Effector memory CD8-positive, alpha-beta T cell (primary cell): ENCODE measurements around the gene OR6C65.
"Not testable (repeated sequence)": the region's sequence is repeated elsewhere in the genome, so short reads cannot be mapped to it uniquely, and the experiment has no call there.

Experiments
- ATAC-seq: fragments of 150-1000 bp; cut with Tn5 transposase; replicated peaks from 2 replicates; pipeline ENCODE4 v1.10.0; 2021; ENCODE audit warnings: mild to moderate bottlenecking, moderate library complexity
- DNase-seq, 3 experiments: peaks; one replicate each; pipeline ENCODE4 v3.0.0; 2021
- H3K27ac Mint-ChIP-seq, 2 donors: one replicate each; pipeline ENCODE4 v1.8.0; 2022; ENCODE audit warnings: mild to moderate bottlenecking in 2 of 2, mixed read lengths in 2 of 2, moderate library complexity in 2 of 2
- H3K27me3 Mint-ChIP-seq, 2 donors: one replicate each; pipeline ENCODE4 v1.8.0; 2022; ENCODE audit warnings: mixed read lengths in 2 of 2
- H3K36me3 Mint-ChIP-seq: one replicate; pipeline ENCODE4 v1.8.0; 2022; ENCODE audit warnings: mild to moderate bottlenecking, moderate library complexity, mixed read lengths; ENCODE audit not compliant: insufficient read depth
- H3K4me1 Mint-ChIP-seq, 2 donors: one replicate each; pipeline ENCODE4 v1.8.0; 2022; ENCODE audit warnings: low read depth in 2 of 2, mixed read lengths in 2 of 2
- H3K4me3 Mint-ChIP-seq, 2 donors: one replicate each; pipeline ENCODE4 v1.8.0; 2022; ENCODE audit warnings: mild to moderate bottlenecking in 2 of 2, mixed read lengths in 2 of 2, moderate library complexity in 2 of 2
- H3K9me3 Mint-ChIP-seq, 2 donors: one replicate each; pipeline ENCODE4 v1.8.0; 2022; ENCODE audit warnings: mixed read lengths in 2 of 2
- total RNA-seq, 9 experiments: gene quantifications; one replicate each; lab custom pipeline; 2026; lab: John Stamatoyannopoulos, UW

Gene OR6C65
- total RNA-seq, result 0 reads per million in 9 experiments

DNA sequence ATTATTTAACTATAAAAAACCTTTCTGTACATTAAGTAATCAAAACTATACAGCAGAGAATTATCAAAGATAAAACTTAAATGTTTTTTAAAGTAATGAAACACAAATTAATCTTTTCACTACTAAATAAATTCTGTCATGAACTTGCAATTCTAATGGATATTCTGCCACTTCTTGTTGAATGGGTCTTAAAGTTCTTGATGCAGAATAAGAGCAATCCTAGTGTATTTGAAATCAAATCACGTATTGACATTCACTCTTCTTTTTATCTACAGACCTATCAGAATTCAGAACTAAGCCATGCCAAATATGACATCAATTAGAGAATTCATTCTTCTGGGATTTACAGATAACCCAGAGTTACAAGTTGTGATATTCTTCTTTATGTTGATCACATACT, at the start of gene OR6C65:
Gene OR6C65, plus strand, starts transcription at position 301 of the 400 bp plus-strand sequence. Its CDS starts 0 bp downstream, at position 301.
- DNase-seq (no peak), ATAC-seq (no peak)
- Mint-ChIP-seq H3K4me3 (no peak within 1 kb of the TSS), H3K27ac (no peak within 1 kb of the TSS), H3K9me3 (no peaks in the 10 kb centered on the region), H3K36me3 (peaks cover 3% of the 10 kb centered on the region), H3K4me1 (no peaks in the 10 kb centered on the region), H3K27me3 (peaks cover 22 to 42% of the 10 kb centered on the region in 2 donors)

DNA sequence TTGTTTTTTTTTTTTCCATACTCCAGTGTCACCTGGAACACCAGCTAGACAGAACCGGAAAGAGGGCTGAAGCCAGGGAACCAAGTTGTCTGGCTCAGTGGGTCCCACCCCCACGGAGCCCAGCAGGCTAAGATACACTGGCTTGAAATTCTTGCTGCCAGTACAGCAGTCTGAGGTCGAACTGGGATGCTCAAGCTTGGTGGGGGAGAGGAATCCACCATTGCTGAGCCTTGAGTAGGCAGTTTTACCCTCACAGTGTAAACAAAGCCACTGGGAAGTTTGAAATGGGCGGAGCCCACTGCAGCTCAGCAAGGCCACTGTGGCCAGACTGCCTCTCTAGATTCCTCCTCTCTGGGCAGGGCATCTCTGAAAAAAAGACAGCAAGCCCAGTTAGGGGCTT, 45.0 kb upstream of the OR6C65 start:
- H3K9me3 Mint-ChIP-seq, H3K4me1 Mint-ChIP-seq, DNase-seq, H3K4me3 Mint-ChIP-seq, ATAC-seq, H3K27ac Mint-ChIP-seq, H3K36me3 Mint-ChIP-seq: not testable (repeated sequence)
- peaks cover 37% of the 10 kb centered on the region in 2 donors for H3K27me3 Mint-ChIP-seq

DNA sequence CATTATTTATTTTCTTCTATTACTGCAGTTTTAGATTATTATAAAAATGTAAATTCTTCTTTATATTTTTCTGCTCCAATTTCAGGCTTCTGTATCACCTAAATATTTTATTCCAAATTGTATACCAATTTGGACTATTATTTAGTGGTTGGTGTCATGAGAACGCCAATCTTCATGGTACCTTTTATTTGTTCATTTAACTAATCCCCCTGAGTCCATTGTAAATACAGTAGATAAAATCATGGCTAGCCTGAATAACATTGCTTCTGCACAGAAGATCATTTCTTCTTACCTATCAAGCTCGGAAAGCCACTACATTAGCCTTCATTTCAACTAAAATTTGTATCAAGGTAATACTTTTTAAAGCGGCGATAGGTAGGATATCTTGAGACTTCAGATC, 37.7 kb upstream of the OR6C65 start, which contains the start of gene OR6C75:
Gene OR6C75, plus strand, starts transcription at position 301 of the 400 bp plus-strand sequence. CDS start 2,136 bp downstream, outside the sequence.
- peaks cover 32 to 34% of the 10 kb centered on the region in 2 donors for H3K27me3 Mint-ChIP-seq
- no peaks in the 10 kb centered on the region for H3K4me1 Mint-ChIP-seq

DNA sequence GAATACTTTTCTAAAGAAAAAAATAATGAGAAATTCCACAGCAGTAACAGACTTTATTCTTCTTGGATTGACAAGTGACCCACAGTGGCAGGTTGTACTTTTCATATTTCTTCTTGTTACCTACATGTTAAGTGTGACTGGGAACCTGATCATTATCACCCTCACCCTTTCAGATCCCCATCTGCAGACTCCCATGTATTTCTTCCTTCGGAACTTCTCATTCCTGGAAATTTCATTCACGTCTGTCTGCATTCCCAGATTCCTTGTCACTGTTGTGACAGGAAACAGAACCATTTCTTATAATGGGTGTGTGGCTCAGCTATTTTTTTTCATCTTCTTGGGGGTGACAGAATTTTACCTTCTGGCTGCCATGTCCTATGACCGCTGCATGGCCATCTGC, 35.2 kb upstream of the OR6C65 start:
- Mint-ChIP-seq H3K9me3 (no peaks in the 10 kb centered on the region), H3K4me3 (no peak overlapping the region), H3K27ac (no peak overlapping the region), H3K4me1 (no peaks in the 10 kb centered on the region), H3K36me3 (no peaks in the 10 kb centered on the region), H3K27me3 (peaks cover 24 to 28% of the 10 kb centered on the region in 2 donors)
- DNase-seq, result no peak
- no peak for ATAC-seq

More for the DNA sequence above, 37.7 kb upstream of the OR6C65 start, which contains the start of gene OR6C75:
- H3K27ac Mint-ChIP-seq, result no peak within 1 kb of the TSS
- H3K4me3 Mint-ChIP-seq, result no peak within 1 kb of the TSS
- ATAC-seq (no peak), DNase-seq (no peak)
- H3K9me3 Mint-ChIP-seq, result no peaks in the 10 kb centered on the region
- H3K36me3 Mint-ChIP-seq, result no peaks in the 10 kb centered on the region

DNA sequence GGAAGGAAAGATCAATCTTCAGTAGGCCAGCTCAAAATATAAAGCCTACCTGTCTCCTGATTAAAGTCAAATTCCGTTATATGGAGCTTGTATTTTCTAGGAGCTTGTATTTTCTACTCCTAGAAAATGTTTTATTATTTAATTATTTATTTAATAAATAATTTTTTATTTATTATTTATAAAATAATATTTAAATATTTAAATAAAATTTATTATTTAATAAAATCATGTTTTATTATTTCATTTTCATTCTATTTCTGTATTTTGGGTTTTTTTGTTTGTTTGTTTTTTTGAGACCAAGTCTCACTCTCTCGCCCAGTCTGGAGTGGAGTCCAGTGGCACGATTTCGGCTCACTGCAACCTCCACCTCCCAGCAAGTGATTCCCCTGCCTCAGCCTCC, 27.8 kb upstream of the OR6C65 start:
- Mint-ChIP-seq H3K9me3 (no peaks in the 10 kb centered on the region), H3K4me1 (no peaks in the 10 kb centered on the region), H3K36me3 (no peaks in the 10 kb centered on the region), H3K4me3 (no peak overlapping the region), H3K27ac (no peak overlapping the region), H3K27me3 (peaks cover 7 to 18% of the 10 kb centered on the region in 2 donors)
- DNase-seq (no peak), ATAC-seq (no peak)

DNA sequence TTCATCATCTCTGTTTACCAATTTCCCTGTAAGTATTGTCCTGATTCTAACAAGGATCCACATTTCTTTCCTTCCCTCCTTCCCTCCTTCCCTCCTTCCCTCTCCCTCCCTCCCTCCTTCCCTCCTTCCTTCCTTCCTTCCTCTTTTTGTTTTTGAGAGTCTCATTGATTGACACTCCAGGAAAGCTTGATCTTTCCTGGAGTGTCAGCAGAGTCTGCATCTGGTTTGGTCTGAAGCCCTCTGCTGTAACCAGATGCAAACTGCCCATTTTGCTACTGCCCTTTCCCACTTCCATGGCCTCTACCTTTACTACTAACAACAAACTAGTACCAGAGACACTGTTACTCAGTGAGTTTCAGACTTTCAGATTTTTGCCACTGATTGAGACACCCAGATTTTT, 14.4 kb upstream of the OR6C65 start:
- no peak for DNase-seq
- Mint-ChIP-seq H3K27me3 (peaks cover 22 to 34% of the 10 kb centered on the region in 2 donors), H3K4me1 (no peaks in the 10 kb centered on the region), H3K36me3 (no peaks in the 10 kb centered on the region), H3K27ac (no peak overlapping the region), H3K4me3 (no peak overlapping the region), H3K9me3 (no peaks in the 10 kb centered on the region)
- ATAC-seq, result no peak

DNA sequence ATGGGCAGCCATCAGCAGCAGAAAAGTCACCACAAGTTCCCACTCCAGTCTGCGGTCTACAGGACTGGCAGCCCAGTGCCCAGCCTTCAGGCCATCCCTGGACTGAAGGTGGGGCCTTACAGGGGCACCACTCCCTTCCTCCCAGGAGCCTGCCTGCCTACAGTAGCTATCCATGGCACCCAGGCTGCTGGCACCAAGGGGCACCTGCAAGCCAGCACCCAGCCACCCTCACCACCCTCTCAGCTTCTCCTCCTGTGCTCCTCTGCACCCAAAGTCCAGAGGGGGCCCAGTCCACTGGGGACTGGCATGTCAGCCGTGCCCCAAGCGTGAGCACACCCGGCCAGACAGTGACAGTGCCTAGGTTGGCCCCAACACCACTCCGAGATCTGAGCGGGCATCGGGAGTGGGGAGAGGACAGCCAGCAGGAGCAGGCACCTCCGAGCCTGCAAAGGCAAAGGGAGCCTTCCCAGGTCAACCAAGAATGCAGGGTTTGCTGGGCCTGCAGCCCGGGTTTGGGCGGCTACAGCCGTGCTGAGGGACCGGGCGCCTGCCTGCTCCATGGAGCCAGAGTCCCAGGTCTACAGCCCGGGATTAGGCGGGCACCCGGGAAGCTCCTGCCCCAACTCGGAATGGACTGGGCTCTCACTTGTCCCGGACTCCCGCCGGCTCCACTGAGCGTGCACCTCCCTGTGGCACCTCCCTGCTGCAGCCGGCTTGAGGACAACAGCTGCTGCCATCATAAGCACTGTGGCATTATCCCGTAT, 8.1 kb upstream of the OR6C65 start:
- H3K4me3 Mint-ChIP-seq, result no peak overlapping the region
- no peak overlapping the region for H3K27ac Mint-ChIP-seq

DNA sequence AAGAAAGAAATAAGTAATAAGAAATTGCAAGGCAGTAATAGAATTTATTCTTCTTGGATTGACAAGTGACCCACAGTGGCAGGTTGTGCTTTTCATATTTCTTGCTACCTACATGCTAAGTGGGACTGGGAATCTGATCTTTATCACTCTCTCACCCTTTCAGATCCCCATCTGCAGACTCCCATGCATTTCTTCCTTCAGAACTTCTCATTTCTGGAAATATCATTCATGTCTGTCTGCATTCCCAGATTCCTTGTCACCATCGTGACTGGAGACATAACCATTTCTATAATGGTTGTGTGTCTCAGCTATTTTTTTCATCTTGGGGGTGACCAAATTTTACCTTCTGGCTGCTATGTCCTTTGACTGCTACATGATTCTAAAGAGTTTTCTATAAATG, 4.0 kb upstream of the OR6C65 start:
- ATAC-seq, result no peak
- no peak overlapping the region for H3K4me3 Mint-ChIP-seq
- no peaks in the 10 kb centered on the region for H3K4me1 Mint-ChIP-seq

More for the DNA sequence above, 8.1 kb upstream of the OR6C65 start:
- Mint-ChIP-seq H3K27me3 (peaks cover 24 to 28% of the 10 kb centered on the region in 2 donors), H3K4me1 (no peaks in the 10 kb centered on the region), H3K9me3 (no peaks in the 10 kb centered on the region), H3K36me3 (no peaks in the 10 kb centered on the region)
- DNase-seq (no peak), ATAC-seq (no peak)

DNA sequence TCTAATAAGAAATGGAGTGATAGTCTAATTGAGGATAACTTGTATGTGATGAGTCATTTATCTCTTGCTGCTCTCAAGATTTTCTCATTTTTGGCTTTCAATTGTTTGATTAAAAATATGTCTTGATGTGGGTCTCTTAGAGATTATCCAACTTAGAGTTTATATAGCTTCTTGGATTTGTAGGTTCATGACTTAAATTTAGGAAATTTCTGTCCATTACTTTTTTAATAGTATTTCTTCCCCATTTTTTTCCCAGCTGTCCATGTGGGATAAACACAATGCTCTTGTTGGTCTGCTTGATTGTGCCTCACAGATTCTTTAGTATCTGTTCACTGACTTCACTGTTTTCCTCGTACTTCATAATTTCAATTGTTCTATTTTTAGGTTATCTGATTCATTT, 7.5 kb downstream of the OR6C65 start:
- H3K27me3 Mint-ChIP-seq, result peaks cover 9 to 28% of the 10 kb centered on the region in 2 donors
- H3K36me3 Mint-ChIP-seq, result no peaks in the 10 kb centered on the region
- no peaks in the 10 kb centered on the region for H3K9me3 Mint-ChIP-seq
- DNase-seq (no peak), ATAC-seq (no peak)
- no peak overlapping the region for H3K4me3 Mint-ChIP-seq
- H3K27ac Mint-ChIP-seq, result no peak overlapping the region
- no peaks in the 10 kb centered on the region for H3K4me1 Mint-ChIP-seq

More for the DNA sequence above, 4.0 kb upstream of the OR6C65 start:
- H3K36me3 Mint-ChIP-seq, result peaks cover 3% of the 10 kb centered on the region
- peaks cover 35 to 36% of the 10 kb centered on the region in 2 donors for H3K27me3 Mint-ChIP-seq
- H3K27ac Mint-ChIP-seq, result no peak overlapping the region
- DNase-seq, result no peak
- no peaks in the 10 kb centered on the region for H3K9me3 Mint-ChIP-seq

DNA sequence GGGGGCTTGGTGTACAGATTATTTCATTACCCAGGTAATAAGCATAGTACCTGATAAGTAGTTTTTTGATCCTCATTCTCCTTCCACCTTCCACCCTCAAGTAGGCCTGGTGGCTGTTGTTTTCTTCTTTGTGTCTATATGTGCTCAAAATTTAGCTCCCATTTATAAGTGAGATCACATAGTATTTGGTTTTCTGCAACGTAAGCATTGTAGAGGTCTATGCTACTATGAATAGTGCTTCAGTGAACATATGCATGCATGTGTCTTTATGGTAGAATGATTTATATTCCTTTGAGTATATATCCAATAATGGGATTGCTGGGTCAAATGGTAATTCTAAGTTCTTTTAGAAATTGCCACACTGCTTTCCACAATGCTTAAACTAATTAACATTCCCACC, 8.8 kb downstream of the OR6C65 start:
- ATAC-seq, H3K4me3 Mint-ChIP-seq, H3K4me1 Mint-ChIP-seq, H3K27ac Mint-ChIP-seq, H3K36me3 Mint-ChIP-seq, H3K9me3 Mint-ChIP-seq, DNase-seq: not testable (repeated sequence)
- H3K27me3 Mint-ChIP-seq, result peaks cover 3 to 36% of the 10 kb centered on the region in 2 donors

DNA sequence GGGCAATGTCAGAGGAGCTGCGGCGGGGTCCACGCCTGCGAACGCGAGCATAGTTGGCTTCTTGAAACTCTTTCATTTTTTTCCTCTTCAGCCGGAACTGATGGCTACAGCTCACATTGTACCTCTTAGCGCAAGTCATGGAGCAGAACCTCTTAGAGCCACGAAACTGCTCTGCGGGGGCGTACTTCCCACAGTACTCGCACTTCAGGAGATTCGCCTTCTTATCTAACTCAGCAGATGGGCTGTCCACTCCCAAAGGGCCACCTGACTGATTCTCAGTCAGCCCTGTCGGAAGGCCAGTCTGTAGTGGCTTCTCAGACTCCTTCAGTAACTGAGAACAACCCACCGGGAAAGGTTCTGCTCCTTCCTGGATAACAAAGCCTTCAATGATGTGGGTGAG, 11.8 kb downstream of the OR6C65 start:
- peaks cover 26 to 61% of the 10 kb centered on the region in 2 donors for H3K27me3 Mint-ChIP-seq
- not testable (repeated sequence) for H3K27ac Mint-ChIP-seq, H3K36me3 Mint-ChIP-seq, ATAC-seq, H3K9me3 Mint-ChIP-seq, H3K4me1 Mint-ChIP-seq, H3K4me3 Mint-ChIP-seq, DNase-seq

DNA sequence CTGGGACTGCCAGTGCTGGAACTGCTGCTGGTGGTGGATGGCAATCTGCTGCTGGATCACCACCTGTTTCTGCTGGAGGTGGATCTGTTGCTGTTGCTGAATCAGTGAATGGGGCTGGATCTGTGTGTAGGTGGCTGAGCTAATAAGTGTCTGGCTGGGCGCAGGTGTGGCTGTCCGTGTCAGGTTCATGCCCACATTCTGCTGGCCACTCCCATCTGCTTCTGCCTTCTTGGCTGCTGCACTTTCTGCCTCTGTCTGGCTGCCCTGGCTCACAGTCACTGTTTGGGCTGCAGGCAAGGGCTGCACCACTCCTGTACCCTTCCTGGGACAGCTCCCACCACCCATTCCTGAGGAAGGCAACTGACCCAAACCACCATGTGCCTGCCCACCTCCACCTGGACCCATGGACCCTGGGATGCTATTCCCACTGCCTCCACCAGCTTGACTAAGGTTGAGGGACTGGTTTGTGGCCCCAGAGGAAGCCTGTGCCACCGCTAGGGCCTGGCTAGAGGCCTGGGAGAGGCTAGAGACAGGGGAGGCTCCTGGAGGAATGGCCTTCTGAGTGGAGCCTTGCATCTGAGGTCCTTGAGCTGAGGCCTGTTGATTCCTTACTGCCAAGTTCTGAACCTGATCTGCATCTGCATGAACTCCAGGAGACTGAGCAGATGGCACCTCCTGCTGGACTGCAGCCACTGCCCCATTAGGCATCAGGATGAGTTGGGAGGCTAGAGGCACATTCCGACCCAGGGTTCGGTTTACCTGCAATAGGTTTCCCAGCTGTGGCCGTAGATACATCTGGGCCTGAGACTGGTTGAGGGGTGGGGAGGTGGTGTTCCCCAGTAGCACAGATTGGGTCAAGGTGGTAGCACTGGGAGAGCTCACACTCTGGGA, 13.4 kb downstream of the OR6C65 start:
- not testable (repeated sequence) for H3K4me1 Mint-ChIP-seq, H3K4me3 Mint-ChIP-seq, H3K36me3 Mint-ChIP-seq, H3K9me3 Mint-ChIP-seq, DNase-seq, ATAC-seq, H3K27ac Mint-ChIP-seq
- peaks cover 41 to 67% of the 10 kb centered on the region in 2 donors for H3K27me3 Mint-ChIP-seq

DNA sequence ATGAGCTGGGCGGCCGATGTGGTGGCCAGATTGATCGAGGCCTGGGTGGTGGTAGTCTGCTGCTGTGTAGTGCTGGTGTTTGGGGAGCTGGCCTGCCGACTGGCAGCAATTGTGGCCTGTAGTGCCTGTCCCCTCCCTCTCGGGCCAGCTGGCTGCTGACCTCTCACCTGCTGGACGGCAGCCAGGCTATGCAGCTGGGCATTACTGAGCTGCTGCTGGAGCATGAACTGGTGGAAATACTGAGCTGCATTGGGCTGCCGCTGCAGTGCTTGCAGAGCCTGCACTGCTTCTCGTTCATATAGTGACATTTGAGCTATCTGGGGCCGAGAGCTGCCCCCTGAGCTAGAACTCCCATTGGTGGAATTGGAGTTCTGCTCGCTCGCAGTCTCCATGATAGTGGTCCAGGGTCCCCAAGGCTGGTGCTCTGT, 14.1 kb downstream of the OR6C65 start:
- not testable (repeated sequence) for H3K9me3 Mint-ChIP-seq, H3K4me1 Mint-ChIP-seq, DNase-seq, H3K36me3 Mint-ChIP-seq, H3K27ac Mint-ChIP-seq, ATAC-seq, H3K4me3 Mint-ChIP-seq
- H3K27me3 Mint-ChIP-seq, result peaks cover 48 to 67% of the 10 kb centered on the region in 2 donors
